ENCODE measurements around the gene GNAT2.

Gene GNAT2

DNA sequence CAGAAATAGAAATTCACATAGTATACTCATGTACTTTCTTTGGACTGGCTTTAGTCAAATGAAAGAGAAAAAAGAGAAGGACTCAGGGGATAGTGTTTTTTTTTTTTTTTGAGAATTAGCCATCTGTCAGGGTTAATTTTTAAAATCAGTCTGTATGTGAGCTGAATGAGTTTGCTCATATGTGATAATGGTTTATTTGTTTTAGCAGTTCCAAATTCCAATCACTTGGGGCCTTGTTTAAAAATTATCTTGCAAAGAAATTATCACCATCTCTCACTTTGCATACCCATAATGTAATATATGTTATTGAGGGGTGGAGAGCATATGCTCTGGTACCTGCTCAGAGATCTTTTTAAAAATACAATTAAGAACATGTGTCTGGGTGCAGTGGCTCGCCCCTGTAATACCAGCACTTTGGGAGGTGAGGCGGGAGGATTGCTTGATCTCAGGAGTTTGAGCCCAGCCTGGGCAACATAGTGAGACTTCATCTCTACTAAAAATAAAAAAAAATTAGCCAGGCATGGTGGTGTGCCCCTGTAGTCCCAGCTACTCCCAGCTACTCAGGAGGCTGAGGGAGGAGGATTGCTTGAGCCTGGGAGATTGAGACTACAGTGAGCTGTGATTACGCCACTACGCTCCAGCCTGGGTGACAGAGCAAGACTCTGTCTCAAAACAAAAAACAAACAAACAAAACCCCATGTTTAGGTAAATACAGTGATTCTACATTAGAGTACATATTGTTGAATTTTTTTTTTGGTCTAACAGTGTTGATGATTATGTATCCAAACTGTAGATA, 51.3 kb downstream of the GNAT2 start:
- no peaks in the 10 kb centered on the region for H3K9me3 Mint-ChIP-seq
- DNase-seq (no peak), ATAC-seq (replicated peaks) (no peak)
- no peak overlapping the region for H3K4me3 Mint-ChIP-seq
- H3K27ac Mint-ChIP-seq = no peak overlapping the region
- no peaks in the 10 kb centered on the region for H3K27me3 Mint-ChIP-seq
- H3K4me1 Mint-ChIP-seq (ENCODE audit: low read depth in 2 of 2) = peaks cover 25 to 33% of the 10 kb centered on the region in 2 donors
- H3K36me3 Mint-ChIP-seq (ENCODE audit: insufficient read depth) = peaks cover 5% of the 10 kb centered on the region

DNA sequence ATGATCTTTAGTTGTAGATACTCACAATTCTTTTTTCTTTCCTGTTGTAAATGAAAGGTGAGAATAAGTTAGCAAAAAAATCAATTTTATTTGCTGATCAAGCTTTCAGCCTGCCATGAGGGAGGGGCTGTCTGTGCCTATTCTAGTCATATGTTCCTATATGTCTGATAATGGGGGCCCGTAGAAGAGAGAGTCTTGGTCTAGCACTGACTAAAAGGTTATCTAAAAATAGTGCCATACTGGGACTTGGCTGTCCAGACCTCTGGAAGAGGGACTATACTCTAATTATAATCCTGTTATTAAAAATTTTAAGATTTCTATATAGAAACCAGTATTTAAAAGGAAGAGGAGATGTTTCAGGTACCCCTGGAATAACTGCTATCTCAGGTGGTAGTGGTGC, 52.4 kb downstream of the GNAT2 start:
- H3K36me3 Mint-ChIP-seq (ENCODE audit: insufficient read depth) = peaks cover 5% of the 10 kb centered on the region
- no peak for DNase-seq
- no peak overlapping the region for H3K4me3 Mint-ChIP-seq
- peaks cover 20 to 33% of the 10 kb centered on the region in 2 donors for H3K4me1 Mint-ChIP-seq (ENCODE audit: low read depth in 2 of 2)
- H3K27ac Mint-ChIP-seq = no peak overlapping the region
- ATAC-seq (replicated peaks) = no peak
- H3K27me3 Mint-ChIP-seq = no peaks in the 10 kb centered on the region
- H3K9me3 Mint-ChIP-seq = no peaks in the 10 kb centered on the region

DNA sequence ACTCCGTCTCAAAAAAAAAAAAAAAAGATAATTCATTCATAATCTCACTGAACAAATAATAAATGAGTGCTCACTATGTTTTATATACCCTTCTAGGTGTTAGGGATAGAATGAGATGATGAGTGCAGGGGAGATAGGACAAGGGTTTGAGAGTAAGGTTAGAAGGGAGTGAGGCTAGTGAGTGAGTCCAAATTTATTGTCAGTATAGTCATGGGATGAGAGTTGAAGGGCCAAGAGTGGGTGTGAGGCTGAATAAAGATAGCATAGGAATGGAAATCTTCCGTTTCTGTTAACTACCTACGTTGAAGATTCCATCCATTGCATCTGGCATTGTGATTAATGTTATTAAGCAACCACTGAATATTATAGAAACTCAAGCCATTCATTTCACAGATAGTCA, 54.2 kb downstream of the GNAT2 start:
- ATAC-seq (replicated peaks) = no peak
- Mint-ChIP-seq H3K27me3 (no peaks in the 10 kb centered on the region), H3K4me1 (ENCODE audit: low read depth in 2 of 2) (peaks cover 25 to 47% of the 10 kb centered on the region in 2 donors)

GRCh38 chr1:109564194-109564878, 55.1 kb downstream of the GNAT2 start:
- peak overlapping the region; percentile 1 to 41 for H3K27ac Mint-ChIP-seq
- H3K27me3 Mint-ChIP-seq = no peaks in the 10 kb centered on the region
- peak; percentile 64 for ATAC-seq (replicated peaks)
- no peak for DNase-seq
- peak overlapping the region in 1 of 2 donors; percentile 1 for H3K4me3 Mint-ChIP-seq
- peaks cover 5% of the 10 kb centered on the region for H3K36me3 Mint-ChIP-seq (ENCODE audit: insufficient read depth)
- no peaks in the 10 kb centered on the region for H3K9me3 Mint-ChIP-seq
- peaks cover 30 to 54% of the 10 kb centered on the region in 2 donors for H3K4me1 Mint-ChIP-seq (ENCODE audit: low read depth in 2 of 2)

More for the DNA sequence above, 54.2 kb downstream of the GNAT2 start:
- H3K9me3 Mint-ChIP-seq = no peaks in the 10 kb centered on the region
- H3K27ac Mint-ChIP-seq = peak overlapping the region in 1 of 2 donors; percentile 30
- DNase-seq = no peak
- no peak overlapping the region for H3K4me3 Mint-ChIP-seq
- peaks cover 5% of the 10 kb centered on the region for H3K36me3 Mint-ChIP-seq (ENCODE audit: insufficient read depth)

- Mint-ChIP-seq H3K27me3 (no peaks in the 10 kb centered on the region), H3K9me3 (no peaks in the 10 kb centered on the region), H3K27ac (peak overlapping the region in 1 of 2 donors; percentile 47), H3K4me1 (ENCODE audit: low read depth in 2 of 2) (peaks cover 41 to 74% of the 10 kb centered on the region in 2 donors), H3K36me3 (ENCODE audit: insufficient read depth) (peaks cover 6% of the 10 kb centered on the region), H3K4me3 (peak overlapping the region in 1 of 2 donors; percentile 1)
- DNase-seq = no peak
- ATAC-seq (replicated peaks) = no peak
Observed at GRCh38 chr1:109559995-109560394, 59.4 kb downstream of the GNAT2 start.

DNA sequence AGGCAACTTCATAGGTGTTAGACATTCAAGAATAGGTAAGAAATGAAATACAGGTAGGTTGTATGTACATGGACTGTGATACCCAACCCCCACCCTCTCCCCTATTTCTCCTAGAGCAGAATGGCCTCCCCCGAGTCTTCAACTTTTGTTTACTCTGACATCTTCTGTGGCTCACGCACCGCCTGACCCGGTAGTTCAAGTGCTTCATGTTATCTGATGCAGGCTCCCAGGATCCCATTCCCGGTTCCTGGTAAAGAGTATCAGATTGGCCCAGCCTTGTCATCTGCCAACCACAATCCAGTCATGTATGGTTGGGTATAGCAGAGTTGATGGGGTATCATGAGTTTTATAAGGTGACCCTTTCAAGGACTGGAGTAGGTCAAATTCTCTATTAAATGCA, 61.9 kb downstream of the GNAT2 start:
- Mint-ChIP-seq H3K27me3 (no peaks in the 10 kb centered on the region), H3K27ac (peak overlapping the region in 1 of 2 donors; percentile 24), H3K4me3 (no peak overlapping the region), H3K4me1 (ENCODE audit: low read depth in 2 of 2) (peaks cover 50 to 73% of the 10 kb centered on the region in 2 donors), H3K36me3 (ENCODE audit: insufficient read depth) (peaks cover 9% of the 10 kb centered on the region), H3K9me3 (no peaks in the 10 kb centered on the region)
- DNase-seq (no peak), ATAC-seq (replicated peaks) (no peak)

DNA sequence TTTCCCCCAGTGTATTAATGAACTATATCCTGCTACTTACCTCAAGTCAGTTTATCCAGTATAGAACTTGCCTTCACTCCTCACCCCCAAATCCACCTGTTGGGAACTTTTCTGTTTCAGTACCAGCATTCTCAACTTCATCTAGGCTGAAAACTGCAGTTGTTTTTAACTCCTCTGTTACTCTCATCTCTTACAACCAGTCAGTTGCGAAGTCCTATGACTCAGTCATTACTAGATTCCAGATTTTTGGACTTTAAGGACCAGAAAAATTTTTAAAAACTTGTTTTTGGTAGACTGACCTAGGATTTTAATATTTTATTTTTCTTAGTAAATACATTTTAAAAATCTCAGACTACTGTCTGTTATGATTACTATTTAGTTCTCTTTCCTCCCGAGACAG, 62.9 kb downstream of the GNAT2 start:
- Mint-ChIP-seq H3K36me3 (ENCODE audit: insufficient read depth) (peaks cover 9% of the 10 kb centered on the region), H3K9me3 (no peaks in the 10 kb centered on the region), H3K4me3 (peak overlapping the region in 1 of 2 donors; percentile 4), H3K4me1 (ENCODE audit: low read depth in 2 of 2) (peaks cover 50 to 66% of the 10 kb centered on the region in 2 donors), H3K27ac (no peak overlapping the region), H3K27me3 (no peaks in the 10 kb centered on the region)
- DNase-seq (no peak), ATAC-seq (replicated peaks) (no peak)
